ENCODE measurements around the gene HCN3.

Gene HCN3

DNA sequence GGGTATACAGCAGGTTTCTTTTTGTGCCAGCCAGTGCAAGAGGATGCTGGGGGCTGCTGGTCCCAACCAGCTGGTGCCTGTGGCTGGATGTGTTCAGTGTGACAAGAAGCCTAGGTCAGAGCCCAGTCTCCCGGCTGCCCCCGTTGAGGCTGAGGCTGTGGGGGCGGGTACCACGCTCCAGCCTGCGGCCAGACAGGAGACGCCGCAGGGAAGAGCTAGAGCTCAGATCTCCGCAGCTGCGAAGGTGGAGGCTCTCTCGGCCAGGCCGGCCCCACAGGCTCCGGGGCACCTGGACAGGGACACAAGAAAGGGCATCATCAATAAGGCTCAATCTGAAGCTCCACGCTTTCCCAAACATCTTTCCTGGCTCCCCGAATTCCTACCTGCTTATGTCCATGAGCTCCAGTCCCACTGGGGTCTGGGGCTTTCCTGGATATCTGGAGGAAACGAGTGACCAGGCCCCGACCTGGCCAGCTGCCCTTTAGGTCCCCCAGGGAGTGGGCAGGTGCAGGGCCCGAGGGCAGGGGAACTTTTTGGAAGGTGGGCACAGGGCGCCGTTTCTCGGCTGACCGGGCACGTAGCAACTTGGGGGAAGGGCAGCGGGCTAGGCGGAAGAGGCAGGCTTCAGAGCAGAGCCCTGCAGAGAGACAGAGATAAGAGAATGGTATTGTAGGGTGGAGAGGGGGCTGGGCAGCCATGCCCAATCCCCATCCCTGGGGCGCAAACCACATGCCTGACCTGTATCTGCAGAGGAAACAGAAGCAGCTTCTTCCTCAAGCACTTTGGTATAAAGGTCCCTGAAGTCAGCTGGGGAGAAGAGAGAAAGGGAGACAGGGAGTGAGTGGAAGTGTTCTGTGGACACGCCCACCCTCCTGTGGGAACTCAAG, 29.4 kb upstream of the HCN3 start:
- peak; percentile 39 to 62 for DNase-seq
- no peak for TF ChIP-seq GATA1 (IDR thresholded peaks at IDR 0.05; ENCODE audit: low read depth, low read length)
- TF ChIP-seq POLR2A (IDR thresholded peaks at IDR 0.05; ENCODE audit: low read length), result peak; percentile 47

DNA sequence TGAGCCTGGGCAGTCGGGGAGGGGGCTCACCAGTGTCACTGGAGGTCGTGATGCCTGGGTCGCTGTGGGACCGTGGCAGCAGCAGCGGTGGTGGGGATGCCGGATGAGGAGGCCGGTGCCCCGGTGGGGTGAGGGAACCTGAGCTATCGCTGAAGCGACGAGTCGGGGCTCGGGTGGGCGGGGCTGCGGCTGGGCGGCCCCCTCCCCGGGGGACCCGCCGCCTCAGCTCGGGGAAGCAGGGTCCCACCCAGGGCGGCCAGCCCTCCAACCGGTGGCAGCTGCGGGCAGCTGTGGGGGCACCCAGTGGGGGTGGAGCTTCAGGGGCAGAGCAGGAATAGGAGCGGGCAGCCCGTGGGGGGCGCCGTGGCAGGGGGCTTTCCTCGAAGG, 27.0 kb upstream of the HCN3 start:
- no peak for DNase-seq
- no peak for TF ChIP-seq POLR2A (IDR thresholded peaks at IDR 0.05; ENCODE audit: low read length)
- TF ChIP-seq GATA1 (IDR thresholded peaks at IDR 0.05; ENCODE audit: low read depth, low read length), result no peak

DNA sequence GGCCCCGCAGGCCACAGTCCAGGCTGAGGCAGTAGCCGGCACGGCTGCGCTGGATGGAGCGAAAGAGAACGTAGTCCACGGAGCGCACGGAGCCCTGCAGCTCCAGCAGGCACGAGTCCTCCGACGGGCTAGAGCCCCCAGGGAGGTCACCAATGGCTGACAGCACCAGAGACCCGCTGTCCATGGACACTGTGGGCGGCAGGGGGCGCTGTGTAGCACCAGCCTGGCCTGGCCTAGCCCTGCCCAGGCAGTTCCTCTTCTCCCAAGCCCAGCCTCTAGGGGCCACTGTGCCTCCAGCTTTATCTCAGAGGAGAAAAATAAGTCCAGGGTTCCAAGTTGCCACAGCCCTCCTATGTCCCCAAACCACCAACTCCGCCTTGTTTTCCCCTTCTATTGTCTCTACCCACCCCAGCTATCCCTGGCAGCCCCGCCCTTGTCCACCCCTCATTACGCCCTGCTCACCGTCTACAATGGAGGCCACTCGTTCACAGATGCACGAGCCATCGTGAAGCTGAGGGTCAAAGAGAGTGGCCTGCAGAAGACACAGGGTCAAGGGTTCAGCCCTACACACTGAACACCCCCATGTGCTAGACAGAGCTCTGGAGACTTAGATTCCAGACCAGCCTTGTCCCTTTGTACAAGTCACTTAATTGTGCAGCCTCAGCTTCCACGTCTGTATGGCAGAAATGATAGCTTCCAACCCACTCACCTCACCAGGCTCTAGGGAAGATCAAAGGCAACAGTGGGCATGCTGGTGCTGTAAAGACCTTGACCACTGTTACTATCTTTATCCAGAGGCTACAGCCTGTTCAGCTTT, 26.4 kb upstream of the HCN3 start:
- DNase-seq, result peak; percentile 95 to 97

DNA sequence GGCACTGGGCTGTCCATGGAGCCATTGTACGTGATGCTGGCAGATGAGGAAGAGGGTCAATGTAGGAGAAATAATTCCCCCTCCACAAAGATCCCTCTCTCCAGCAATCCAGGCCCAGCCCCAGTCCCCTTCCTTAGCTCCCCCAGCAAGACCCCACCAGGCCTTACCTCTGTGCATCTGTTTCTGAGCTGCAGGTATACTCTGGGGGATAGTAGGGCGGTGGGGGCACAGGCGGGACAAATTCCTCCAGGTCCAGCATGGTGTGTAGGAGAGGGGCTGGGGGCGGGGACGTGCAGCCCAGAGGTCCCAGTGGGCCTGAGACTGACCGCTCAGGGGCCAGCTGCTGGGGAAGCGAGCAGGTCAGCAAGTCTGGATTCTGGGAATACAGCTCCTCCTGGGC, 25.7 kb upstream of the HCN3 start:
- no peak for TF ChIP-seq POLR2A (IDR thresholded peaks at IDR 0.05; ENCODE audit: low read length)
- no peak for TF ChIP-seq GATA1 (IDR thresholded peaks at IDR 0.05; ENCODE audit: low read depth, low read length)
- no peak for DNase-seq

More for the DNA sequence above, 26.4 kb upstream of the HCN3 start:
- TF ChIP-seq POLR2A (IDR thresholded peaks at IDR 0.05; ENCODE audit: low read length) (peak; percentile 31), GATA1 (IDR thresholded peaks at IDR 0.05; ENCODE audit: low read depth, low read length) (no peak)

DNA sequence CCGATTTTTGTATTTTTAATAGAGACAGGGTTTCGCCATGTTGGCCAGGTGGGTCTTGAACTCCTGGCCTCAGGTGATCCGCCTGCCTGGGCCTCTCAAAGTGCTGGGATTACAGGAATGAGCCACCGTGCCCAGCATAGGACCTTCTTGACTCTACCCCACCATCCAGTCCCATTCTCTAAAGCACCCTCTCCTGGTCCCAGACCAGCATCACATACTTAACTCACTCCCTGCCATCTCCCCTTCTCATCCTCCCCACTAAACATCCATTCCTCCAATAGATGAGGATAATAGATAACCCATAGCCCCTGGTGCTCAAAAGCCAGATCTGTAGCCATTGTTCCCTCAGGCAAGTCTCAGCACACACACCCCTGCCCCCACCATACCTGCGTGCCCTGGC, 24.1 kb upstream of the HCN3 start:
- no peak for DNase-seq
- no peak for TF ChIP-seq GATA1 (IDR thresholded peaks at IDR 0.05; ENCODE audit: low read depth, low read length)
- TF ChIP-seq POLR2A (IDR thresholded peaks at IDR 0.05; ENCODE audit: low read length), result no peak

DNA sequence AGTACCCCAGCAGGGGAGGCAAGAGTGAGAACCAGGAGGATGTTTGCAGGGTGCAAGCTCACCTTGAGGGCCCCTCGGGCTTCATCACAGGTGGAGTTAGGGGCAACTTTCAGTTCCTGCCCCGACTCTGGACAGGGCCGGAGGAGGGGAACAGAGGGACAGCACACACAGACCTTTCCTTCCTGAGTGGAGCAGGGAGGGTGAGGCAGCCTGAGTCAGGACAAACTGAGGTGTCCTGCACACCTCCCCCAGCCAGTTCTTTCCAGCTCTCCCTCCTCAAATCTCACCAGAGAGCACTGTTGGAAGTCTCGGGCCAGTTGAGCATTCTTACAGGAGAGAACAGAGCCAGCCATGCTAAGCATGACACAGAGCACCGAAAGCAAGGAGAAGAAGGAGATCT, 23.5 kb upstream of the HCN3 start:
- no peak for DNase-seq
- no peak for TF ChIP-seq POLR2A (IDR thresholded peaks at IDR 0.05; ENCODE audit: low read length)
- TF ChIP-seq GATA1 (IDR thresholded peaks at IDR 0.05; ENCODE audit: low read depth, low read length), result no peak

DNA sequence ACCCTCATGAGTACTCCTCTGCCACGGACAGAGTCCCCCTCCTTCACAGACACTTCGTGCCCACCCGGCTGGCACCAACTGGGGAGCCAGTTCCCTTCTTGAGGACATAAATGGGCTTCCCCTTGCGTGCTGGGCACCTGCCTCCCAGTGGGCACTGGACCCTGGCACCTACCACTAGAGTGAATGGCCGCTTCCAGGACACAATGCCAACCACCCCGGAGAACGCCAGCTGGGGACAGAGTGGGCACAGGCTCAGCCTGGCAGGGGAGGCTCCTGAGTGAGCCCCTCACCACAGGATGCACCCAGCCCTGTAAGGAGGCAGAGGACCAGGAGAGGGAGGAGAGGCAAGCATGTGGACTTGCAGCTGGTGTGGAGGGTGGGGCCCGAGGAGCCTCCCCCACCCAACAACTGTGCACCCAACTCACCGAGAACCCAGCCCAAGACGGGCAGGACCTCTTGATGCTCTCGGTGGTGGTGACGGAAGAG, 23.0 kb upstream of the HCN3 start:
- no peak for DNase-seq
- TF ChIP-seq GATA1 (IDR thresholded peaks at IDR 0.05; ENCODE audit: low read depth, low read length) (no peak), POLR2A (IDR thresholded peaks at IDR 0.05; ENCODE audit: low read length) (no peak)

DNA sequence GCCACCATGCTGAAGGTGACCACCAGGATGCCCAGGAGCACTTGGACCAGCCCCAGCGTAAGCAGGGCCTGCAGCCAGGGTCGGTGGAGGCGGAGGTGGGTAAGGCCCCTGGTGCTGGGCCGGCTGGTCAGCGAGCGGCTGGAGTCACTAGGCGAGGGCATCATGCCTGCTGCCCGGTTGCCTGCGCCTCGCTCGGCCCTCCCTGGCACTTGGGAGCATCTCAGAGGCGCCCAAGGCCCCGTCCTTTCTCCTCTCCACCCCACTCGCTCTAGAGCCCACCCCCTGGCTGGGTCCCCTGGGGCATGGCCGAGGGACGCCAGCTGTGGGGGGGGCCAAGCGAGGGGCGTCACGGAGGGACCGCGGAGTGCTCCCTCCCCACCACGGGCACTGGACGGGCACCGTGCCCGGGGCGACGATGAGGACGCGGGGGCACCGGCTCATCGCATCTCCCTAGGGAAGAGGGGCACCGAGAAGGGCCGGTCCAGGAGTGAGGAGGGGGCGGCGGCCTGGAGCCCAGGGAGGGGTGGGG, 22.5 kb upstream of the HCN3 start:
- no peak for DNase-seq

DNA sequence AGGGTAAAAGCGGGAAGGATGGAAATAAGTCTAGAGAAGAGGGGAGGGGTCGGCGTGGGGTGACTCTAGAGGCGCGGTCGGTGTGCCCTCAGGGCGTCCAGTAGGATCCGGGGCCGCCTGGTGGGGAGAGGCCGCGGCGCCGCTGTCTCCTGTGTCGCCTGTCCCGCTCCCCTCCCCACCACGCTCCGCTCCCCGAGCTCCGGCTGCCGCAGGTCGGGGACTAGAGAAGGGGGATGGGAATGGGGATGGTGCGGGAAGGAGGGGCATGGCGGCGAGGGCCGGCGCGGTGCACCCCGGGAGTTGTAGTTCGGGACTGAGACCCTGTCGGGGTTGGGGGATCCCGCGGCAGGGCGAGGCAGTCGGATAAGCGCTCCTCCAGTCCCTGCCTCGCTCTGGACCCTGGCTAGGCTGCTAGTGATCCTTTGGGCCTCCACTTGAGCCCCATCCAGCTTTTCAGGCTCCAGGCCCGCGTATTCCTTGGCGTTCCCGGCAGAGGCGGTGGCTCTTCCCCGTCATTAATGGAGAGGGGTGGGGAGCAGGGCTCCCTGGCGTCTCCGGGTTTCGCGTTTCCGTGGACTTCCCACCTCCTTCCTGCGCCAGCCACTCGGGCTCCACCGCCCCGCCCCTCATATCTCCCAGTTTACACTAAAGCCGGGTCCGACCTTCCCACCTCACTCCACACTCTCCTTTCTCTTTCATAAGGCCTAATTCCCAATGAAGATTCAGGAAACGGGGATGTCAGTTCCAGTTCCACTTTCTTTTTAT, 21.8 kb upstream of the HCN3 start, which contains the start of gene ENTREP3:
ENTREP3 (minus strand) TSS at position 241 of the 765 bp plus-strand sequence. CDS start 606 bp downstream, outside the sequence.
- TF ChIP-seq POLR2A (IDR thresholded peaks at IDR 0.05; ENCODE audit: low read length) (peak; percentile 40), GATA1 (IDR thresholded peaks at IDR 0.05; ENCODE audit: low read depth, low read length) (no peak)
- peak; percentile 78 to 81 for DNase-seq

More for the DNA sequence above, 22.5 kb upstream of the HCN3 start:
- no peak for TF ChIP-seq POLR2A (IDR thresholded peaks at IDR 0.05; ENCODE audit: low read length)
- no peak for TF ChIP-seq GATA1 (IDR thresholded peaks at IDR 0.05; ENCODE audit: low read depth, low read length)

DNA sequence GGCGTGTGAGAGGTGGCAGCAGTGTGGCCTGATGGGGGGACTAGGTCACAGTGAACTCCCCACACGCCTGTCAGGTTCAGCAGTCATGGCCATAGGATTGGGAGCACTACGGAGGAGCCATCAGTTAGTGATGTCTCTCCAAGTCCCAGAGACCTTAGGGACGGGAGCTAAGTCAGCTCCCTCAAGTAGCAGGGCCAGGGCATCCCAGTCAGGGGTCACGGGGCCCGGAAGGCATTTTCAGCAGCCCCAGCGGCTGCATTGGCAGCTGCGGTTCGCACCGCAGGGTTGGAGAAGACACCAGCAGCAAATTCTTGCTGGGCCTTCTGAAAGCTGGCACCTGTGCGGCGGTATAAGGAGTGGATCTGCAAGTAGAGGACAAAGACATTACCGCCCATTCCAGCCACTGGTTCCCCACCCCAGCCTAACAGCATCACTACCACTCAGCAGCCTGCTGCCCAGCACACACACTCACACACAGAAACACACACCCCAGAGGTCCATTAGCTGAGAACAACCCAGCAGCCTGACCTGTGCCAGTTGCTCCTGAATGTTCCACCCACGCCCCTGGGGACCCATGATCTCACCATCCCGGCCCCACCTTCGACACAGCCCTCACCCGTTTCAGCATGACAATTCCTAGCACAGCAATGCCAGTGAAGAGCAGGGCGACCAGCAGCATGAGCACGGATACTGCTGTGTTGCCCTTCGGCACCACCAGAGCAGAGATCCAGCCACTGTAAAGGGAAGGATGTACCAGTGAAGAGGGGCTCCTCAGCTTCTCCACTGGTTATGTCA, 21.0 kb upstream of the HCN3 start:
- DNase-seq, result no peak
- TF ChIP-seq GATA1 (IDR thresholded peaks at IDR 0.05; ENCODE audit: low read depth, low read length), result no peak
- TF ChIP-seq POLR2A (IDR thresholded peaks at IDR 0.05; ENCODE audit: low read length), result no peak

DNA sequence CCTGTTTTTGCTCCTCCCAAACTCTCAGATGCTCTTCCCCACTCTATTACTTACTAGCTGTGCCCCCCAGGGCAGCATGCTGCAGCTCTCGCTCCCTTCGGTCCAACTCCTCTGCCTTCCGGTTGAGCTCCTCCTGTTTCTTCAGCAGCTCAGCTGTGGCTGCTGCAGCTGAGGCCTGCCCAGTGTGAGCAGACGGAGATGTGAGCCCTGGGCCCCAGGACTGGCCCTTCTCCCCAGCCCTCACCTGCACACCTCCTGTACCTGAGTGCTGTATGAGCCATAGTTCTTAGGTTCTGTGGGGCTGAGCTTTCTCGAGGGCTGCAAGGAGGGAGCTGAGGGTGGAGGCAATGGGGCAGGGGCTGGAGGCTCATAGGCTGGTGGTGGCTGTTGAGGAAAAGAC, 17.0 kb upstream of the HCN3 start:
- no peak for DNase-seq
- TF ChIP-seq POLR2A (IDR thresholded peaks at IDR 0.05; ENCODE audit: low read length) (no peak), GATA1 (IDR thresholded peaks at IDR 0.05; ENCODE audit: low read depth, low read length) (no peak)

DNA sequence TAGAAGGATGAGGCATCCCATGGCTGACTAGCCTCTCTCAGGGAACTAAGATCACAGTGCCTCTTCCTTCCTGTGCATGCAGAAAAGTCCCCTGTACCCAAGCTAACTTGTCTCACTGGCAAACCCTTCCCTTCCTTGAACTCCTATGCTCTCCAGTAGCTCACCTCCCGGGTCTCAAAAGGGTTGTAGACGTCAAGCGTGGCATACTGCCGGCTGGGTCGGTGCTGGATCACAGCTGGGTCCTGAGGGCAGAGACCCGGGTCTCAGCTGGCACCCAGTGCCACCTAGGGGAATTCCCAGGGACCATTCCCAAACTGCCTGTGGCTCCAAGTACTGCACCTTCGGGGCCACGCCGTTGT, 15.8 kb upstream of the HCN3 start:
- DNase-seq, result no peak
- no peak for TF ChIP-seq GATA1 (IDR thresholded peaks at IDR 0.05; ENCODE audit: low read depth, low read length)
- TF ChIP-seq POLR2A (IDR thresholded peaks at IDR 0.05; ENCODE audit: low read length), result no peak

Data from erythroblast (primary cell).